ENCODE results near the gene SETDB2. TPM values are rescaled to one million over a fixed set of nuclear protein-coding genes. Genes with fewer than 3 reads are reported as not detected.

The SETDB2 gene
- total RNA-seq, 2 donors from 2014 or later: 9.0 to 9.1 TPM

- H3K4me3 ChIP-seq: no peak overlapping the region
- no peaks in the 10 kb centered on the region for H3K27me3 ChIP-seq (replicated peaks; ENCODE audit: insufficient read depth)
- DNase-seq (ENCODE audit: low spot score): no peak
- no peak overlapping the region for H3K27ac ChIP-seq
- H3K36me3 ChIP-seq: no peaks in the 10 kb centered on the region
- no peaks in the 10 kb centered on the region for H3K9me3 ChIP-seq
- ATAC-seq (ENCODE audit: insufficient number of reproducible peaks, low FRiP score, low read depth): no peak
- no peak for TF ChIP-seq CTCF (IDR thresholded peaks at IDR 0.05)
- H3K4me1 ChIP-seq (ENCODE audit: control insufficient read depth in 1 of 2, low read depth in 2 of 2): peaks cover 31 to 41% of the 10 kb centered on the region in 2 donors
These were observed 2.4 kb downstream of the SETDB2 start for GRCh38 chr13:49446473-49446872.

- no peak for DNase-seq (ENCODE audit: low spot score)
- no peak for ATAC-seq (ENCODE audit: insufficient number of reproducible peaks, low FRiP score, low read depth)
- no peak overlapping the region for H3K27ac ChIP-seq
- H3K4me1 ChIP-seq (ENCODE audit: control insufficient read depth in 1 of 2, low read depth in 2 of 2): peaks cover 27 to 41% of the 10 kb centered on the region in 2 donors
- no peaks in the 10 kb centered on the region for H3K27me3 ChIP-seq (replicated peaks; ENCODE audit: insufficient read depth)
- no peak overlapping the region for H3K4me3 ChIP-seq
- H3K9me3 ChIP-seq: no peaks in the 10 kb centered on the region
- no peaks in the 10 kb centered on the region for H3K36me3 ChIP-seq
- TF ChIP-seq CTCF (IDR thresholded peaks at IDR 0.05): no peak
These were observed 4.7 kb downstream of the SETDB2 start for GRCh38 chr13:49448753-49449152.

- Histone ChIP-seq H3K4me3 (no peak overlapping the region), H3K4me1 (ENCODE audit: control insufficient read depth in 1 of 2, low read depth in 2 of 2) (peaks cover 26 to 45% of the 10 kb centered on the region in 2 donors), H3K9me3 (no peaks in the 10 kb centered on the region), H3K27ac (no peak overlapping the region), H3K27me3 (replicated peaks; ENCODE audit: insufficient read depth) (no peaks in the 10 kb centered on the region), H3K36me3 (no peaks in the 10 kb centered on the region)
- no peak for DNase-seq (ENCODE audit: low spot score)
- no peak for ATAC-seq (ENCODE audit: insufficient number of reproducible peaks, low FRiP score, low read depth)
- TF ChIP-seq CTCF (IDR thresholded peaks at IDR 0.05): no peak
These were observed 6.2 kb downstream of the SETDB2 start for GRCh38 chr13:49450105-49450819.

DNA sequence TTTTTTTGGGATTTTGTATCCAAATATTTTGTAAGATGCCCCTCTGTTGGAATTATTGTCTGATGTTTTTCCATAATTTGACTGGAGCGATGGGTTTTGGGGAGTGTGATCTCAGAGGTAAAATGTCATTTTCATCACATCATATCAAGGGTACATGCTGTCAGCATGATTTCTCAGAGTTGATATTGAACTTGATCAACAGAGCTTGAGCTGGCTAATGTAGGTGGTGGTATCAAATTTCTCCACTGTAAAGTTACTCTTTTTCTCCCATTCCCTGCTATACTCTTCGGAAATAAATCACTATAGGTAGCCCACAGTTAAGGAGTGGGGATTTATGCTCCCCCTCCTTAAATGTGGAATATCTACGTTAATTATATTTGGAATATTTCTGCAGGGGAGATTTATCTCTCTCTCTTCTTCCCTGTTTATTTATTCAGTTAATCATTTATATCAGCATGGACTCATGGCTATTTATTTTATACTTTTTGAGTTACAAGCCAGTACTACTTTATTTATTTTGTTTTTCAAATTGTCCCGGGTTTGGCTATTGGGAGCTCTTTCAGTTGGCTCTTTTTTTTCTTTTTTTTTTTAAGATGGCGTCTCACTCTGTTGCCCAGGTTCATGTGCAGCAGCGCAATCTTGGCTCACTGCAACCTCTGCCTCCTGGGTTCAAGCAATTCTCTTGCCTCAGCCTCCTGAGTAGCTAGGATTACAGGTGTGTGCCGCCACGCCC is 8.8 kb downstream of the SETDB2 start:
- ATAC-seq (ENCODE audit: insufficient number of reproducible peaks, low FRiP score, low read depth): no peak
- Histone ChIP-seq H3K36me3 (no peaks in the 10 kb centered on the region), H3K4me1 (ENCODE audit: control insufficient read depth in 1 of 2, low read depth in 2 of 2) (peaks cover 10 to 30% of the 10 kb centered on the region in 2 donors), H3K4me3 (no peak overlapping the region), H3K9me3 (no peaks in the 10 kb centered on the region), H3K27ac (no peak overlapping the region), H3K27me3 (replicated peaks; ENCODE audit: insufficient read depth) (no peaks in the 10 kb centered on the region)
- TF ChIP-seq CTCF (IDR thresholded peaks at IDR 0.05): no peak
- no peak for DNase-seq (ENCODE audit: low spot score)

GRCh38 chr13:49453465-49453864 is 9.4 kb downstream of the SETDB2 start:
- DNase-seq (ENCODE audit: low spot score) (no peak), ATAC-seq (ENCODE audit: insufficient number of reproducible peaks, low FRiP score, low read depth) (no peak)
- no peaks in the 10 kb centered on the region for H3K9me3 ChIP-seq
- H3K27me3 ChIP-seq (replicated peaks; ENCODE audit: insufficient read depth): no peaks in the 10 kb centered on the region
- H3K4me1 ChIP-seq (ENCODE audit: control insufficient read depth in 1 of 2, low read depth in 2 of 2): peaks cover 10 to 28% of the 10 kb centered on the region in 2 donors
- TF ChIP-seq CTCF (IDR thresholded peaks at IDR 0.05): no peak
- no peak overlapping the region for H3K27ac ChIP-seq
- no peaks in the 10 kb centered on the region for H3K36me3 ChIP-seq
- H3K4me3 ChIP-seq: no peak overlapping the region

All from thoracic aorta (tissue), 2 donors.